ENCODE data around the gene GCHFR. TPM values are rescaled to one million over a fixed set of nuclear protein-coding genes. Genes with fewer than 3 reads are reported as not detected.

GCHFR gene
- total RNA-seq: 10 to 100 TPM; 32.0 to 32.9 TPM

DNA sequence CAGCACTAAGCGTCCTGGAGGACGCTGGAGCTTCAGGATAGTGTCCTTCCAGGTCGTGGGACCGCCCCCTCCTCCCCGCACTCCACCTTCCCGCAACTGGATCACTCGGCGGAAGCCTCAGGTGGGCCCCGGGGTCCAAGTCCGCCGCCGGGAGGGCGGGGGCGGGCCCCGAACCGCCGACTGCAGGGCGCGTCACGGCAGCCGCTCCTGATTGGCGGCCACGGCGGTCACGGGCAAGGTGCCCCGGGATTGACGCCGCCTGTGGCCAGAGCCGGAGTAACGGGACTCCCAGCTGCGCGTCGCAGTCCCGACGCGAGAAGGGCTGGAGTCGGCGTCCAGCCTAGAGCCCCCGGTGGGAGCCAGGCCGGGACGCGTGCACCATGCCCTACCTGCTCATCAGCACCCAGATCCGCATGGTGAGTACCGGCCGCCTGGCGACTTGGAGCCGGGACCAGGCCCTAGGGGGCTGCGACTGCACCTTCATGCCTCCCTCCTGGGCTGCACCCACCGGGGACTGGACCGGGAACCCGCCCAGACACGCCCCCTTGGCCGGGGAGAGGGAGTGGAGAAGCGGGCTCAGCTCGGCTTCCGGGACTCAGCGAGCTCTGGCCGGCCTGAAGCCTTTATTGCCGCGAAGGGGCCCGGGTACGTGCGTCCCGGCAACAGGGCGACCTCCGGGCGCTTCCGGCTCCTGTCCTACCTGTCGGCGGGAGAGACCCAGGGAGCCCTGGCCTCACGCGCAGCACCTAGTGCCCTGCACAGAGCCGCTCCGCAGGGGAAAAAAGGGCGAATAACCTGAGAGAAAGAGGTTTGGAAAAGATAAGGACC lies at the start of gene GCHFR:
TSS of gene GCHFR (plus strand) at position 268 of the 828 bp plus-strand sequence. CDS start at position 381, 113 bp downstream.
- POLR2A ChIA-PET: interaction anchor here (0.7 to 3.5 kb wide), 7 partner anchors 13 to 143 kb away, joined by 3 to 20 read pairs (median 3); partner anchors contain the start of genes DNAJC17, RAD51 and ZFYVE19
- CTCF ChIA-PET: interaction anchor here (0.9 to 3.5 kb wide), 7 partner anchors 11 to 195 kb away, joined by 3 to 10 read pairs (median 4); partner anchors contain the start of gene RPUSD2

DNA sequence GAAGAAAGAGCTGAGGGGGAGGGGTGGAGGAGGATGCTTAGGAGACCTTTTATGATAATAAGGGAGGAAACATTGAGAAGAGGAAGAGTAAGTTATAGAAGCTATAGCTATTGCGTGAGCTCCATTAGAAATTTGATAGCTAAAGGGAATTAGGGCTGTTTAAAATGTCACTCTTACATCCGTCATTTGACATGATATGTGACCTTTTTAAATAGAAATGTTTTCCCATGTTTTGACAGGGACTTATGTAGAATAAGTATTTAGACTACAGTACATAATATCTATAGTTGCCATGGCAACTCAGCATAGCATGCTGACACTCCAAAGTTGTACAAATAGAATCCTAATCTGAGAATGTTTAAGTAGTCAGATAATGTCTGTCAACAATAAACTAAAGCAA lies 49.7 kb upstream of the GCHFR start:
- POLR2A ChIA-PET: interaction anchor here (0.6 to 0.7 kb wide), 2 partner anchors 100 to 126 kb away, joined by 3 to 5 read pairs; no protein-coding TSS in a partner anchor
- CTCF ChIA-PET: no interaction called here

DNA sequence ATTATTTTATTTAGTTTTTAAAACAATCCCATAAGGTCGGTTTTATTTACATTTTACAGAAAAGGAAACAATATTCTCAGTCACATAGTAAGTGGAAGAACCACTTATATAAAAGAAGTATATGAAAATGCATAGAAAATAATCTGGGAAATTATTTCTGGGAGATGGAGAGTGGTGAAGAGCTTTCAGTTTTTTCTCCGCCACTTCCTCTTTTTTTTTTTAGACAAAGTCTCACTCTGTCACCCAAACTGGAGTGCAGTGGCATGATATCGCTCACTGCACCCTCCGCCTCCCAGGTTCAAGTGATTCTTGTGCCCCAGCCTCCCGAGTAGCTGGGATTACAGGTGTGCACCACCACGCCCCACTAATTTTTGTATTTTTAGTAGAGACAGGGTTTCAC lies 47.7 kb upstream of the GCHFR start:
- CTCF ChIA-PET: interaction anchor here (1.0 kb wide), 1 partner anchor 114 kb away, joined by 5 read pairs; no protein-coding TSS in a partner anchor
- POLR2A ChIA-PET: no interaction called here

DNA sequence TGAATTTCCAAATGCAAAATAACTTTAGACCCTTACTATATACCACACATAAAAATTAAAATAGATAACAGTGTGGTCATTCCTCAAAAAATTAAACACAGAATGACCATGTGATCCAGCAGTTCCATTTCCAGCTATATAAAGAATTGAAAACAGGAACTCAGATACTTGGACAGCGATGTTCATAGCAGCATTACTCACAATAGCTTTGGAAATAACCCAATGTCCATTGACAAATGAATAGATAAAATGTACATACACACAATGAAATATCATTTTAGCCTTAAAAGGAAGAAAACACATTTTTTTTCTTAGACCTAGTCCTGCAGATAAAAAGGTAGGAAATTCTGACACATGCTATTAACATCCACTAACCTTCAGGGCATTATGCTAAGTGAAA lies 42.2 kb upstream of the GCHFR start:
- CTCF ChIA-PET: no interaction called here

DNA sequence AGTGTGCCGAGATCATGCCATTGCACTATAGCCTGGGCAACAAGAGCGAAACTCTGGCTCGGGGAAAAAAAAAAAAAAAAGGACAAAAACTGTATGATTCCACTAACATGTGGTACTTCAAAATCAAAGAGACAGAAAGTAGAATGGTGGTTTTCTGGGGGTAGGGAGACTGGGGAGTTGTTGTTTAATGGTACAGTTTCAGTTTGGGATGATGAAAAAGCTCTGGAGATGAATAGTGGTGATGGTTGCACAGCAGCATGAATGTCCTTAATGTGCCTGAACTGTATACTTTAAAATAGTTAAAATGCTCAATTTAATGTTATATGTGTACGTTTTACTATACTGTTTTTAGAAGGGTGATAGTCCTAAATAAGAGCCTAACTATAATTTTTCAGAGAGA lies 41.5 kb upstream of the GCHFR start:
- POLR2A ChIA-PET: interaction anchor here (0.7 kb wide), 2 partner anchors 27 to 154 kb away, joined by 5 to 7 read pairs; partner anchors contain the start of gene RAD51
- CTCF ChIA-PET: interaction anchor here (0.6 kb wide), 1 partner anchor 15 kb away, joined by 5 read pairs; no protein-coding TSS in a partner anchor

More for the DNA sequence above, 42.2 kb upstream of the GCHFR start:
- POLR2A ChIA-PET: interaction anchor here (0.7 kb wide), 1 partner anchor 153 kb away, joined by 7 read pairs; no protein-coding TSS in a partner anchor

DNA sequence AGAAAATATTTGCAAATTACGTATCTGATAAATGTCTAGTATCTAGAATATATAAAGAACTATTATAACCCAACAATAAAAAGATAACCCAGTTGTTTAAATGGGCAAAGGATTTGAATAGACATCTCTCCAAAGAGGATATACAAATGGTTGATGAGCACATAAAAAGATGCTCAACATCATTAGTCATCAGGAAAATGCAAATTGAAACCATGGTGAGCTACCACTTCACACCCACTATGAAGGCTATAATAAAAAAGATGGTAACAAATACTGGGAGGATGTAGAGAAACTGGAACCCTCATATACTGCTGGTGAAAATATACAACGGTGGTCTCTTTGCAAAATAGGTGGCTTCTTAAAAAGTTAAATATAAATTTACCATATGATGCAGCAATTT lies 40.9 kb upstream of the GCHFR start:
- ChIA-PET CTCF (interaction anchor here (0.6 to 1.1 kb wide), 2 partner anchors 16 to 37 kb away, joined by 4 to 5 read pairs; no protein-coding TSS in a partner anchor), POLR2A (interaction anchor here (0.7 kb wide), 1 partner anchor 28 kb away, joined by 5 read pairs; the partner anchor contains the start of gene RAD51)

DNA sequence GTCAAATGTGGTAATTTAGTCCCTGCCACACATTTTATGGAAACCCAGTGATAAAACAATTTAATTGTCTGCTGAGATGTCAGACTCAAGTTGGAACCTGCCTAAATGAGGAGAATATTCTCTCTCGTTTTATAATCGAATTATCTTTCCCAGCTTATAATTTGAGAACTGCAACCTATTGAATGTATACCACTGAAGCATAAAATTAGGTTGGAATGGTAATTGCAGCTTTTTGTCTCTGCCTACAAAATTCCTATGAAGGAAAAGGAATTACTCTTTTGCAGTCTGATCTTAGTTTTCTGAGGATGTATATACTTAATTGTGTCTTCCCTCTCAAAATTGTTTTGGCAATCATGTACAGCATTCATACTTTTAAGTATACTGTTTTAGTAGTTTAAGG lies 39.9 kb upstream of the GCHFR start:
- CTCF ChIA-PET: interaction anchor here (1.1 kb wide), 1 partner anchor 38 kb away, joined by 4 read pairs; no protein-coding TSS in a partner anchor
- POLR2A ChIA-PET: interaction anchor here (0.6 to 0.7 kb wide), 3 partner anchors 12 to 343 kb away, joined by 3 to 5 read pairs (median 5); no protein-coding TSS in a partner anchor

DNA sequence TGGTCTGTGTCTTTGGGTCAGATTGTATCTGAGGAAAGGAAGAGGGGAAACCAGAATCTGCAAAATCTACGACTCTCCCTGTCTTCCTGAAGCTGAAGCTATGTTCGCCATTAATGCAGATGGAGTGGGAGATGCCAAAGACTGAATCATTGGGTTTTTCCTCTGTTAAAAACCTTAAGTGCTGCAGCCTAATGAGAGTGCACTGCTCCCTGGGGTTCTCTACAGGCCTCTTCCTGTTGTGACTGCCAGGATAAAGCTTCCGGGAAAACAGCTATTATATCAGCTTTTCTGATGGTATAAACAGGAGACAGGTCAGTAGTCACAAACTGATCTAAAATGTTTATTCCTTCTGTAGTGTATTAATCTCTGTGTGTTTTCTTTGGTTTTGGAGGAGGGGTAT lies 32.8 kb upstream of the GCHFR start:
- CTCF ChIA-PET: interaction anchor here (0.6 to 1.2 kb wide), 3 partner anchors 23 to 37 kb away, joined by 3 to 4 read pairs (median 3); partner anchors contain the start of gene RAD51
- POLR2A ChIA-PET: interaction anchor here (0.6 kb wide), 1 partner anchor 206 kb away, joined by 3 read pairs; no protein-coding TSS in a partner anchor

DNA sequence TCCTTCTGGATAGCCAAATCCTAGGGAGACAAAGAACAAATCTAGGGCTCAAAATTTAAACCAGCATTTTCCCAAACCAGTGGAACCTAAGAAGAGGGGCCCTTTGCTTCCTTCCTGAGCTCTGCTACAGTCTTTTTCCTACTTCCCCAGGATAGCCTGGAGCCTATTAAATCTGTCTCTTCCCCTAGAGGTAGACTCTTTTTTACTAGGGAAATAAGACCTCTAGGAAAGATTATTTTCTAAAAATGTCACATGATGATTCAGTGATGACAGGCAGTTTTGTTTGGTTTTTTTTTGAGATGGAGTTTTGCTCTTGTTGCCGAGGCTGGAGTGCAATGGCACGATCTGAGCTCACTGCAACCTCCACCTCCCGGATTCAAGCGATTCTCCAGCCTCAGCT lies 27.3 kb upstream of the GCHFR start:
- ChIA-PET POLR2A (interaction anchor here (0.5 kb wide), 1 partner anchor 12 kb away, joined by 5 read pairs; no protein-coding TSS in a partner anchor), CTCF (no interaction called here)

DNA sequence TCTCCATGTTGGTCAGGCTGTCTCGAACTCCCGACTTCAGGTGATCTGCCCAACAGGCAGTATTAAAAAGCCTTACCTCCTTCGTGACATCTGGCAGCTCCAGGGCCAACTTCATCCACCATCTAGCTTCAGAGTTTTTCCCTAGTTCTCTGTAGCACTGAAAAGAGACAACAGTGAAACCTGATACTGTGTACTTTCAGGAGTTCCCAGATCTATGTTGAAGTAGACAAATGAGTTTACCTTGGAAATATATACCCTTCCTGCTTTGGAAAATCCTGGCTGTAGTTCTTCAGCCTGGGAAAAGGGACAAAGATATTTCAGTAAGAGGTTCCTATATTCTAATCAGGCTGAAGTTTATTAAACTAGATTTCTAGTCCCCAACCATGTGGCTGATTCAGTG lies 26.8 kb upstream of the GCHFR start:
- ChIA-PET POLR2A (no interaction called here), CTCF (interaction anchor here (0.6 kb wide), 1 partner anchor 36 kb away, joined by 3 read pairs; no protein-coding TSS in a partner anchor)

DNA sequence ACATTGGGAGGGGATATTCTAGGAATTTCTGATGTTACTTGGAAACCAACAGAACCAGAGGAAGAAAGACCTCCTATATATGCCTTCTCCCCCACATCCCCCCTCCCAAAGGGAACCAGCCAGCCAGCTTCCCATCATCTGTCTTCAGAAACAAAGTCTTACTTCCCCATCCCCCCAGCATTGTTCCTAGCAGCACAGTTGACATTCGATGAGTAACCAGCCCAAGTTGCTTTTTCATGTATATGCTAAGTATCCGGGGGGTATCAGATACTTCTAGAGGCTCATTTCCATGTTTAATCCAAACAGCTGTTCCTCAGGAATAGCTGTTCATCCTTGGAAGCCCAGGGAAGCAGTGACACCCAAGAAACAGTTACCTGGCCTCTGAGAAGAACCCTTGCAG lies 24.8 kb upstream of the GCHFR start:
- CTCF ChIA-PET: interaction anchor here (1.0 to 1.2 kb wide), 2 partner anchors 36 to 44 kb away, joined by 3 read pairs; no protein-coding TSS in a partner anchor
- POLR2A ChIA-PET: interaction anchor here (0.5 kb wide), 1 partner anchor 167 kb away, joined by 8 read pairs; no protein-coding TSS in a partner anchor

DNA sequence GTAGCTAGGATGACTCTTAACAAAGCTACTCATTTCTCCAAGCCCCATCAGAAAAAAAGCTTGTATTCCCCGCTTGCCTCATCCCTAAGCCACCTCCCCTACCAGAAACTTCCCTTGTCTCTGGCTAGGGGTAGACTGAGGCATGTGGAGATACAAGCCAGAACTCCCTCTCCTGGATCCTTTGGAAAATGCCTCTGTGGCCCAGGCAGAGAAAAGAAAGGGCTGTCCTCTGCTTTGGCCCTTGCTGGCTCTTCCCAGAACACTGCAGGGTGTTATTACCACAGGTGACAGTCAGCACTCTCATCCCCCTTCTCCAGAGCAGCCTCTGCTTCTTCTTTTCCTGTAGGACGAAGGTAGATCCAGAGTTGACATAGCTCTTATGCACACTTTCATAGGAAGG lies 24.0 kb upstream of the GCHFR start:
- ChIA-PET CTCF (interaction anchor here (1.2 kb wide), 2 partner anchors 10 to 35 kb away, joined by 3 read pairs; no protein-coding TSS in a partner anchor), POLR2A (no interaction called here)

DNA sequence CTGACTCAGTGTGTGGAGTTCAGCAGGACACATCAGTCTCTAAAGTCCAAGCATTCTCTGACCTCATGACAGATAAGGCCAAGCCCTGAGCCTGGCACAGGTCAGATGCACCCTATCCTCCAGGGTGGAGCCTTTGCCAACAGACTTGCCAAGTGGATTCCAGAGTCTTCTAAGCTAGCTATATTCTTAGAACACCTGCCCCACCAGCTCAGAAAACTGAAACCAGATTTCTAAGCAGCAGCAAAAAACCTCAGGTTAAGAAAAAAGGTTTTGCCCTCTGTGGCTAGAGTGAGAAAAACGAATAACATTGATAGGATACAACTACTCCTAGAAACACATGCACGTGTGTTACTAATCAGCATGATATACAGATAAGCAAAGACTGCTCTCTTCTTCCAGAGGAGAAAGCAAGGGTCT lies 20.4 kb upstream of the GCHFR start:
- CTCF ChIA-PET: interaction anchor here (0.6 to 2.3 kb wide), 7 partner anchors 9 to 154 kb away, joined by 3 to 12 read pairs (median 4); partner anchors contain the start of genes RAD51 and ZFYVE19

DNA sequence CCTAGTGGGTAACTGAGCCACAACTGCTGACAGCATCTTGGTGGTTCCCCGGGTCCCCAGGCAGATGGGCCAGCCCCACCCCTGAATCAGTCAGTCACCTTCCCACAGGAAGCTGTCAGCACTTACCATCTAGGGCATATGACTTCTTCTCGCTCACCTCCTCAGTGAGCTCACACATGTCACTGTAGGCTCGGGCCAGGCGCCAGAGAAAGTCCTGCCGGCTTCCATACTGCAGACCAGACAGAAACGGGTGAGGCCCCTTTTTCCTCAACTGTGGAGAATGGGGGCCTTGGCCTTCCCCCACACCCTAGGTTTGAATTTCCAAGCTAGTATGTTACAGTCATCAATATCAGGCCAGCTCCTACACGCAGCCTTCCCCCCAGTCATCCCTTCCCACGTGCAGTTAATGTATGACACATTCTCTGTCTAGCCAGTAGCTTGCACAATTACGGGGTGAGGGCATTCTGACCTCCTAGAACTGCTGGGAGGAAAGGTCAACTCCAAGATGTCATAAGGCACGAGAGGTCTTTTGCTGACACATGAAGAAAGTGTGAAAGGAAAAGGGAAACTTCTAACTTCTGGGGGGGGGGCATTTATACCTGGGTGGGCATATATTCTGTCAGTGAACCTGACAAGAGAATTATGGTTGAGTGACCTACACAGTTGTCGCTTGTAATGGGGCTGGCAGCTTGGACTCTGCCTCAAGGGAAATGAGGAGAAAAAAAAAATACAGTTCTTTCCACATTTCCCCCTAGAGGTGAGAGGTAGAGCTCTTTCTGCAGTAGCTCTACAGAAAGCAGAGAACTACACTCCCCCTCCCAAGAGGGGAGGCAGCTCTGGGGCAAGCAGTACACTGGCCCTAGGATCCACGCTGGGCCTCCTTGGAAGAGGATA lies 19.7 kb upstream of the GCHFR start:
- POLR2A ChIA-PET: interaction anchor here (0.5 to 1.9 kb wide), 9 partner anchors 12 to 100 kb away, joined by 3 to 15 read pairs (median 4); partner anchors contain the start of genes C15orf62, GCHFR, RAD51 and SPINT1
- CTCF ChIA-PET: interaction anchor here (0.6 to 2.3 kb wide), 9 partner anchors 8 to 154 kb away, joined by 3 to 12 read pairs (median 4); partner anchors contain the start of genes GCHFR, RAD51 and ZFYVE19

More for the DNA sequence above, 20.4 kb upstream of the GCHFR start:
- POLR2A ChIA-PET: interaction anchor here (0.5 to 1.9 kb wide), 8 partner anchors 13 to 191 kb away, joined by 3 to 15 read pairs (median 4); partner anchors contain the start of genes C15orf62, RAD51, RPUSD2 and SPINT1

DNA sequence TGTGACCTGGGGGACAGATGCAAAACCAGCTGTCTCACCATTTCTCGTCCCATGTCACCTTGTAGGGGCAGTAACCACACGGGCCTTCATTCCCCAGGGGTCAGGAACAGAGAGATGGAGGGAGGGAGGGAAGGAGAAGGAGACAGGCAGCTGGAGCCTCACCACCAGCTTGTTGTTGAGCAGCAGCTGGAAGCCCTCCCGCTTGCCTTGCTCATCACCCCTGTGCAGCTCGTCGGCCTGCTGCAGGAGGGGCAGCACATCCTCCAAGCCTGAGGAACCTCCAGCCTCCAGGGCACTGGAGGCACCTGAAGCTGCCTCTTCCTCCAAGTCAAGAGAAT lies 19.1 kb upstream of the GCHFR start:
- ChIA-PET CTCF (interaction anchor here (1.0 to 2.3 kb wide), 5 partner anchors 8 to 62 kb away, joined by 3 to 12 read pairs (median 4); partner anchors contain the start of genes RAD51 and ZFYVE19), POLR2A (interaction anchor here (0.5 to 1.9 kb wide), 5 partner anchors 11 to 50 kb away, joined by 4 to 15 read pairs (median 4); partner anchors contain the start of genes GCHFR and RAD51)

DNA sequence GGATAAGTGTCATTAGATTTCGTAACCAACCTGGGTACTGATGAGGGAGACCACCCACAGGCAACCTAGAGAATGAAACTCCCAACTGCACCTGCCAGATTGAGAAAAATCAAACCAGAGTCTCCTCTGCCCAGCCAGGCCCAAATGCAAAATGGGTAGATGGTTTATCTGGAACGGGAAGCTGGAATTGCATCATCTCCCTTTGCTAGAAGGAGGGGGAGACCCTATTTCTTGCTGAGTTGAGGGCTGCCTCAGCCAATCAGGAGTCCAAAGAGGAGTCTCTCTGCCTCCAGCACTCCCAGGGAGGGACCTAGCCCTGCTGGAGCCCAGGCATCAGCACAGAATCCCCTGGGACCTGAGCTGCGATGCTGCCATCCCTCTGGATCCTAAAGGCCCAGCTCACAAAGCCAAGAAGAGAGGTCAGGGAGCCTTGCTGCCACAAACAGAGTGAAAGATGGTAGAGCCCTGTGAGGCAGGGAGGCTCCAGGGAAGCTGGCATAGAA lies 16.9 kb upstream of the GCHFR start:
- ChIA-PET CTCF (interaction anchor here (0.7 to 1.6 kb wide), 5 partner anchors 18 to 157 kb away, joined by 3 to 5 read pairs (median 4); partner anchors contain the start of gene SPINT1), POLR2A (interaction anchor here (0.6 to 1.0 kb wide), 2 partner anchors 52 to 147 kb away, joined by 4 to 5 read pairs; partner anchors contain the start of gene RAD51)
